Left hindlimb (tissue), 1 donor: ENCODE measurements around the gene PCDHA1.
A peak's percentile ranks its signal among the peaks of the same experiment; 100 is the strongest.
"Not testable (repeated sequence)": the region's sequence is repeated elsewhere in the genome, so short reads cannot be mapped to it uniquely, and the experiment has no call there.

Experiments used
- DNase-seq: peaks from one replicate; pipeline ENCODE4 v3.0.0-alpha.2; 2018

The PCDHA1 gene

DNA sequence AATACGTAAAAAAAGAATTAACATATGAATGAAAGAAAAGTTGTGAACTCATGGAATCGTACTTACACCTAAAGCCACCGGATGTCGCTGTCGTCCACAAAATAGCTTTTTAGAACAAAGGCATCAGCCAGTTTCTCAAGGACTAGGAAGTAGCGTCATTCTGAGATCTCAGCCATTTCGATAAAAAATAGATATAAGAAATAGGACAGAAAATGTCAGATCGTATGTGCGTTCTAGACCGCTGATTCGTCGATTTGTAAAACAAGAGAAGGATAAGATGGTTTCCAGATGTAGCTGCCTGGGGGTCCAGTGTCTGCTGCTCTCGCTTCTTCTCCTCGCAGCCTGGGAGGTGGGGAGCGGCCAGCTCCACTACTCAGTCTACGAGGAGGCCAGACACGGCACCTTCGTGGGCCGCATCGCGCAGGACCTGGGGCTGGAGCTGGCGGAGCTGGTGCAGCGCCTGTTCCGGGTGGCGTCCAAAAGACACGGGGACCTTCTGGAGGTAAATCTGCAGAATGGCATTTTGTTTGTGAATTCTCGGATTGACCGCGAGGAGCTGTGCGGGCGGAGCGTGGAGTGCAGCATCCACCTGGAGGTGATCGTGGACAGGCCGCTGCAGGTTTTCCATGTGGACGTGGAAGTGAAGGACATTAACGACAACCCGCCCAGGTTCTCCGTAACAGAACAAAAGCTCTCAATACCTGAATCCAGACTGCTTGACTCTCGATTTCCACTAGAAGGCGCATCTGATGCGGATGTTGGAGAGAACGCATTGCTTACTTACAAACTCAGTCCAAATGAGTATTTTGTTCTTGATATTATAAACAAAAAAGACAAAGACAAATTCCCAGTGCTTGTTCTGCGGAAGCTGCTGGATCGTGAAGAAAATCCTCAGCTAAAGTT is 70.1 kb downstream of the PCDHA1 start, which contains the start of gene PCDHA10:
PCDHA10 (plus strand) TSS at position 126 of the 903 bp plus-strand sequence; CDS start at position 278, 152 bp downstream.
- DNase-seq: no peak

DNA sequence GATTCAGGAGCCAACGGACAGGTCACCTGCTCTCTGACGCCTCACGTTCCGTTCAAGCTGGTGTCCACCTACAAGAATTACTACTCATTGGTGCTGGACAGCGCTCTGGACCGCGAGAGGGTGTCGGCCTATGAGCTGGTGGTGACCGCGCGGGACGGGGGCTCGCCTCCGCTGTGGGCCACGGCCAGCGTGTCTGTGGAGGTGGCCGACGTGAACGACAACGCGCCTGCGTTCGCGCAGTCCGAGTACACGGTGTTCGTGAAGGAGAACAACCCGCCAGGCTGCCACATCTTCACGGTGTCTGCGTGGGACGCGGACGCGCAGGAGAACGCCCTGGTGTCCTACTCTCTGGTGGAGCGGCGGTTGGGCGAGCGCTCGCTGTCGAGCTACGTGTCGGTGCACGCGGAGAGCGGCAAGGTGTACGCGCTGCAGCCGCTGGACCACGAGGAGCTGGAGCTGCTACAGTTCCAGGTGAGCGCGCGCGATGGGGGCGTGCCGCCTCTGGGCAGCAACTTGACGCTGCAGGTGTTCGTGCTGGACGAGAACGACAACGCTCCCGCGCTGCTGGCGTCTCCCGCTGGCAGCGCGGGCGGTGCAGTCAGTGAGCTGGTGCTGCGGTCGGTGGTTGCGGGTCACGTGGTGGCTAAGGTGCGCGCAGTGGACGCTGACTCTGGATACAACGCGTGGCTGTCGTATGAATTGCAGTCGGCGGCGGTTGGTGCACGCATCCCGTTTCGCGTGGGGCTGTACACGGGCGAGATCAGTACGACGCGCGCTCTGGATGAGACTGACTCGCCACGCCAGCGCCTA is 71.4 kb downstream of the PCDHA1 start:
- DNase-seq: no peak

DNA sequence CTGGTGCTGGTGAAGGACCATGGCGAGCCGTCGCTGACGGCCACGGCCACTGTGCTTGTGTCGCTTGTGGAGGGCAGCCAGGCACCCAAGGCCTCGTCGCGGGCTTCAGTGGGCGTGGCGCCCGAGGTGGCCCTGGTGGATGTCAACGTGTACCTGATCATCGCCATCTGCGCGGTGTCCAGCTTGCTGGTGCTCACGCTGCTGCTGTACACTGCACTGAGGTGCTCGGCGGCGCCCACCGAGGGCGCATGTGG is 72.0 kb downstream of the PCDHA1 start:
- DNase-seq: no peak

DNA sequence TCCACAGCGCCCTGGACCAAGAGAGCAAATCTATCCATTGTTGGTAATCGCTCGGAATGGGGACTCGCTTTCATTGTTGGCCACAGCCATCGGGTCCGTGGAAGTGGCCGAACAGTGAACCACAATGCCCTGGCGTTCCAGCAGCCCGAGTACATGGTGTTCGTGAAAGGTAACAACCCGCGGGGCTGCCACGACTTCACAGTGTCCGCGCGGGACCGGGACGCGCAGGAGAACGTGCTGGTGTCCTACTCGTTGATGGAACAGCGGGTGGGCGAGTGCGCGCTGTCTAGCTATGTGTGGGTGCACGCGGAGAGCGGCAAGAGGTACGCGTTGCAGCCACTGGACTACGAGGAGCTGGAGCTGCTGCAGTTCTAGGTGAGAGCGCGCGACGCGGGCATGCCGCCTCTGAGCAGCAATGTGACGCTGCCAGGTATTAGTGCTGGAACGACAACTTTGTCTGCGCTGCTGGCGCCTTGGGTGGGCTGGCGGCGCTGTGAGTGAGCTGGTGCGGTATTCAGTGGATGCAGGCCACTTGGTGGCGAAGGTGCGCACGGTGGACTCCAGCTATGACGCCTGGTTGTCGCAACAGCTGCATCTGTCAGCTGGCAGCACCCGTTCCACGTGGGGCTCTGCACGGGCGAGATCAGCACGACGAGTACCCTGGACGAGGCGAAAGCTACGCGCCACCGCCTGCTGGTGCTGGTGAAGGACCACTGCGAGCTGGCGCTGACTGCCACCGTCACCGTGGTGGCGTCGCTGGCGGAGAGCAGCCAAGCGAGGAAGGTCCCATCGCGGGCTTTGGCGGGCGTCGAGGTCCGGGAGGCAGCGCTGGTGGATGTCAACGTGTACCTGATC is 76.7 kb downstream of the PCDHA1 start:
- DNase-seq: no peak

DNA sequence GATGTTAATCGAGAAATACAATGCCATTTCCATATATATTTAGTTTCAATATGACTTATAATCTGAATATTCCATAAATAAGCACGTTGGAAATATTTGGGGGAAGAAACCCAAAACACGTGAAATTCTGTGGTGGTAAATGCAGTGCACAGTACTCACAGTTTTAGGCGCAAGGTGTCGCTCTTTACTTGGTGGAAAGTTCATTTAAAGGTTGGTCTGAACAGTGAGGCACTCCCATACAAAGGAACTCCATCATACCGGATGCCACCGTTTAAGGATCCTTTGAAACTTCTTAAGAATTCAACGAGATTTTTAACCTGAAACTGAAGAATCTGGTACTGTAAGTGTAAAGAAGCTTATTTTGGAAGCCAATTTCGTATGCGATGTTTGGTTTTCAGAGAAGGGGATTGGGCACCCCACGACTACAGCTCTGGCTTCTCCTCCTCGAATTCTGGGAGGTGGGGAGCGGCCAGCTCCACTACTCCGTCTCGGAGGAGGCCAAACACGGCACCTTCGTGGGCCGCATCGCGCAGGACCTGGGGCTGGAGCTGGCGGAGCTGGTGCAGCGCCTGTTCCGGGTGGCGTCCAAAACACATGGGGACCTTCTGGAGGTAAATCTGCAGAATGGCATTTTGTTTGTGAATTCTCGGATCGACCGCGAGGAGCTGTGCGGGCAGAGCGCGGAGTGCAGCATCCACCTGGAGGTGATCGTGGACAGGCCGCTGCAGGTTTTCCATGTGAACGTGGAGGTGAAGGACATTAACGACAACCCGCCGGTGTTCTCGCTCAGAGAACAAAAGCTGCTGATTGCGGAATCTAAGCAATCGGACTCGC is 83.0 kb downstream of the PCDHA1 start, which contains the start of gene PCDHA11:
PCDHA11 (plus strand) TSS at position 237 of the 834 bp plus-strand sequence; CDS start at position 384, 147 bp downstream.
- DNase-seq: no peak

DNA sequence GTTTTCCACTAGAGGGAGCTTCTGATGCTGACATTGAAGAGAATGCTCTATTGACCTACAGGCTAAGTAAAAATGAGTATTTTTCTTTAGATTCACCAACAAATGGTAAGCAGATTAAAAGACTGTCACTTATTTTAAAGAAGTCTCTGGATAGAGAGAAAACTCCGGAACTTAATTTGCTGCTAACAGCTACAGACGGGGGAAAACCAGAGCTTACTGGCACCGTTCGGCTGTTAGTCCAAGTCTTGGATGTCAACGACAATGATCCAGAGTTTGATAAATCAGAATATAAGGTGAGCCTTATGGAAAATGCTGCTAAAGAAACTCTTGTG is 83.6 kb downstream of the PCDHA1 start:
- no peak for DNase-seq

DNA sequence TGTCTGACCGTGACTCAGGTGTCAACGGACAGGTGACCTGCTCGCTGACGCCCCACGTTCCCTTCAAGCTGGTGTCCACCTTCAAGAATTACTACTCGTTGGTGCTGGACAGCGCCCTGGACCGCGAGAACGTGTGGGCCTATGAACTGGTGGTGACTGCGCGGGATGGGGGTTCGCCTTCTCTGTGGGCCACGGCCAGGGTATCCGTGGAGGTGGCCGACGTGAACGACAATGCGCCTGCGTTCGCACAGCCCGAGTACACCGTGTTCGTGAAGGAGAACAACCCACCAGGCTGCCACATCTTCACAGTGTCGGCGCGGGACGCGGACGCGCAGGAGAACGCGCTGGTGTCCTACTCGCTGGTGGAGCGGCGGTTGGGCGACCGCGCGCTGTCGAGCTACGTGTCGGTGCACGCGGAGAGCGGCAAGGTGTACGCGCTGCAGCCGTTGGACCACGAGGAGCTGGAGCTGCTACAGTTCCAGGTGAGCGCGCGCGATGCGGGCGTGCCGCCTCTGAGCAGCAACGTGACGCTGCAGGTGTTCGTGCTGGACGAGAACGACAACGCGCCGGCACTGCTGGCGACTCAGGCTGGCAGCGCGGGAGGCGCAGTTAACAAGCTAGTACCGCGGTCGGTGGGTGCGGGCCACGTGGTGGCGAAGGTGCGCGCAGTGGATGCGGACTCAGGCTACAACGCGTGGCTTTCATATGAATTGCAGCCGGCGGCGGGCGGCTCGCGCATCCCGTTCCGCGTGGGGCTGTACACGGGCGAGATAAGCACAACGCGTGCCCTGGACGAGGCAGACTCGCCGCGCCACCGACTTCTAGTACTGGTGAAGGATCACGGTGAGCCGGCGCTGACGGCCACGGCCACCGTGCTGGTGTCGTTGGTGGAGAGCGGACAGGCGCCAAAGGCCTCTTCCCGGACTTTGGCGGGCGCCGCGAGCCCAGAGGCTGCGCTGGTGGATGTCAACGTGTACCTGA is 84.6 kb downstream of the PCDHA1 start:
- DNase-seq: no peak

DNA sequence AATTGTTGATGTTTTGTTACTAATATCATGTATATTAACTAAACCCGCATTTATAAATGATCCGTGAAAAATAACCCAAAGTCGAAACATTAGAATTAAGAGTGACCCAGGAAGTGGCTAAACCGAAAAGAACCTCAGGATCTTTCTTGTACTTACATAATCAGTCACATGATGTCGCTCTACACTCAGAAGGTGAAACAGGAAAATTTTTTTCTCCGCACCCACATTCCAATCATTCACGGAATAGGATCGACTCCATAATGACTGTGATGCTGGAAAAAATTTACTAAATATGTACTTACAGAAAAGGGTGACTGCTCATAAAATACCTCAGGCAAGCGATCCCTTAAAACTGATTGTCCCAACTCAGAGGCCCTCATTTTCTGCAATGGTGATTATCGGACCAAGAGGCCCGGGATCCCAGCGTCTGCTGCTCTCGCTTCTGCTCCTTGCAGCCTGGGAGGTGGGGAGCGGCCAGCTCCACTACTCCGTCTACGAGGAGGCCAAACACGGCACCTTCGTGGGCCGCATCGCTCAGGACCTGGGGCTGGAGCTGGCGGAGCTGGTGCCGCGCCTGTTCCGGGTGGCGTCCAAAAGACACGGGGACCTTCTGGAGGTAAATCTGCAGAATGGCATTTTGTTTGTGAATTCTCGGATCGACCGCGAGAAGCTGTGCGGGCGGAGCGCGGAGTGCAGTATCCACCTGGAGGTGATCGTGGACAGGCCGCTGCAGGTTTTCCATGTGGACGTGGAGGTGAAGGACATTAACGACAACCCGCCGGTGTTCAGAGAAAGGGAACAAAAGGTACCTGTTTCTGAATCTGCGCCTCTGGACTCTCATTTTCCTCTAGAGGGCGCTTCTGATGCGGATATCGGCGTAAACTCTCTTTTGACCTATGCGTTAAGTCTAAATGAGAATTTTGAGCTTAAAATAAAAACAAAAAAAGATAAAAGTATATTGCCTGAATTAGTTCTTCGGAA is 89.4 kb downstream of the PCDHA1 start, which contains the start of gene PCDHA12:
PCDHA12 (plus strand) TSS at position 224 of the 981 bp plus-strand sequence; CDS start at position 389, 165 bp downstream.
- DNase-seq: no peak

DNA sequence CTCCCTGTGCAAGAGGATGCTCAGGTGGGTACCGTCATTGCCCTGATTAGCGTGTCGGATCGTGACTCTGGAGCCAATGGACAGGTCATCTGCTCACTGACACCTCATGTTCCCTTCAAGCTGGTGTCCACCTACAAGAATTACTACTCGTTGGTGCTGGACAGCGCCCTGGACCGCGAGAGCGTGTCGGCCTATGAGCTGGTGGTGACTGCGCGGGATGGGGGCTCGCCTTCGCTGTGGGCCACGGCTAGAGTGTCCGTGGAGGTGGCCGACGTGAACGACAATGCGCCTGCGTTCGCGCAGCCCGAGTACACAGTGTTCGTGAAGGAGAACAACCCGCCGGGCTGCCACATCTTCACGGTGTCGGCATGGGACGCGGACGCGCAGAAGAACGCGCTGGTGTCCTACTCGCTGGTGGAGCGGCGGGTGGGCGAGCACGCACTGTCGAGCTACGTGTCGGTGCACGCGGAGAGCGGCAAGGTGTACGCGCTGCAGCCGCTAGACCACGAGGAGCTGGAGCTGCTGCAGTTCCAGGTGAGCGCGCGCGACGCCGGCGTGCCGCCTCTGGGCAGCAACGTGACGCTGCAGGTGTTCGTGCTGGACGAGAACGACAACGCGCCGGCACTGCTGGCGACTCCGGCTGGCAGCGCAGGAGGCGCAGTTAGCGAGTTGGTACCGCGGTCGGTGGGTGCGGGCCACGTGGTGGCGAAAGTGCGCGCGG is 90.8 kb downstream of the PCDHA1 start:
- not testable (repeated sequence) for DNase-seq

DNA sequence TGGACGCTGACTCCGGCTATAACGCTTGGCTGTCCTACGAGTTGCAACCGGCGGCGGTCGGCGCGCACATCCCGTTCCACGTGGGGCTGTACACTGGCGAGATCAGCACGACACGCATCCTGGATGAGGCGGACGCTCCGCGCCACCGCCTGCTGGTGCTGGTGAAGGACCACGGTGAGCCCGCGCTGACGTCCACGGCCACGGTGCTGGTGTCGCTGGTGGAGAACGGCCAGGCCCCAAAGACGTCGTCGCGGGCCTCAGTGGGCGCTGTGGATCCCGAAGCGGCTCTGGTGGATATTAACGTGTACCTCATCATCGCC is 91.3 kb downstream of the PCDHA1 start:
- DNase-seq: no peak

DNA sequence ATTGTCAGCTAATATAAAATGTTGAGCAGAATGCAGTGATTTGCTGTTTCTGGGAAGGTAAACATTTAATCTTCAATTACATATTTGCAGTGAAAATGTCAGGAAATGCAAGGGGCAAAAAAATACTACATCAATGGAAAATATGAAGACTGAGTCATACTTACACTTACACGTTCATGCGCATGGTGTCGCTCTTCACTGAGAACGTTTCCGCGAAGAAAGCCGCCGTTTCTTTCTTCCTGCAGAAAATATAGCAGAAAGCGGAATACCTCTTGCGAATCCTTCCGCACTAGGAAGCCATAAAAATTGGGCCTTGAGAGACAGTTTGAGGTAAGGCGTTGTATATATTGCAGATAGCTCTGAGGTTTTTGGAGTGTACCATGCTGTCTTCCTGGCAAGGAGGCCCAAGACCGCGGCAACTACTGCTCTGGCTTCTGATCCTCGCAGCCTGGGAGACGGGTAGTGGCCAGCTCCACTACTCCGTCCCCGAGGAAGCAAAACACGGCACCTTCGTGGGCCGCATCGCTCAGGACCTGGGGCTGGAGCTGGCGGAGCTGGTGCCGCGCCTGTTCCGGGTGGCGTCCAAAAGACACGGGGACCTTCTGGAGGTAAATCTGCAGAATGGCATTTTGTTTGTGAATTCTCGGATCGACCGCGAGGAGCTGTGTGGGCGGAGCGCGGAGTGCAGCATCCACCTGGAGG is 96.1 kb downstream of the PCDHA1 start, which contains the start of gene PCDHA13:
PCDHA13 (plus strand) TSS at position 236 of the 702 bp plus-strand sequence; CDS start at position 381, 145 bp downstream.
- no peak for DNase-seq

DNA sequence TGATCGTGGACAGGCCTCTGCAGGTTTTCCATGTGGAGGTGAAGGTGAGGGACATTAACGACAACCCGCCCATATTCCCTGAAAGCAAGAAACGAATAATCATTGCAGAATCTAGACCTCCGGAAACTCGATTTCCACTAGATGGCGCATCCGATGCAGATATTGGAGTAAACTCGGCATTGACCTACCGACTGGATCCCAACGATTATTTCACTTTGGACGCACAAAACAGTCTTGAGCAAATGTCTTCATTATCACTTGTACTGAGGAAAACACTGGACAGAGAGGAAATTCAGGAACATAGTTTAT is 96.6 kb downstream of the PCDHA1 start:
- DNase-seq: no peak

DNA sequence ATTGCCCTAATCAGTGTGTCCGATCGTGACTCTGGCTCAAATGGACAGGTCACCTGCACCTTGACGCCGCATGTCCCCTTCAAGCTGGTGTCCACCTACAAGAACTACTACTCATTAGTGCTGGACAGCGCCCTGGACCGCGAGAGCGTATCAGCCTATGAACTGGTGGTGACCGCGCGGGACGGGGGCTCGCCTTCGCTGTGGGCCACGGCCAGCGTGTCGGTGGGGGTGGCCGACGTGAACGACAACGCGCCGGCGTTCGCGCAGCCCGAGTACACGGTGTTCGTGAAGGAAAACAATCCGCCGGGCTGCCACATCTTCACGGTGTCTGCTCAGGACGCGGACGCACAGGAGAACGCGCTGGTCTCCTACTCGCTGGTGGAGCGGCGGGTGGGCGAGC is 97.4 kb downstream of the PCDHA1 start:
- no peak for DNase-seq

DNA sequence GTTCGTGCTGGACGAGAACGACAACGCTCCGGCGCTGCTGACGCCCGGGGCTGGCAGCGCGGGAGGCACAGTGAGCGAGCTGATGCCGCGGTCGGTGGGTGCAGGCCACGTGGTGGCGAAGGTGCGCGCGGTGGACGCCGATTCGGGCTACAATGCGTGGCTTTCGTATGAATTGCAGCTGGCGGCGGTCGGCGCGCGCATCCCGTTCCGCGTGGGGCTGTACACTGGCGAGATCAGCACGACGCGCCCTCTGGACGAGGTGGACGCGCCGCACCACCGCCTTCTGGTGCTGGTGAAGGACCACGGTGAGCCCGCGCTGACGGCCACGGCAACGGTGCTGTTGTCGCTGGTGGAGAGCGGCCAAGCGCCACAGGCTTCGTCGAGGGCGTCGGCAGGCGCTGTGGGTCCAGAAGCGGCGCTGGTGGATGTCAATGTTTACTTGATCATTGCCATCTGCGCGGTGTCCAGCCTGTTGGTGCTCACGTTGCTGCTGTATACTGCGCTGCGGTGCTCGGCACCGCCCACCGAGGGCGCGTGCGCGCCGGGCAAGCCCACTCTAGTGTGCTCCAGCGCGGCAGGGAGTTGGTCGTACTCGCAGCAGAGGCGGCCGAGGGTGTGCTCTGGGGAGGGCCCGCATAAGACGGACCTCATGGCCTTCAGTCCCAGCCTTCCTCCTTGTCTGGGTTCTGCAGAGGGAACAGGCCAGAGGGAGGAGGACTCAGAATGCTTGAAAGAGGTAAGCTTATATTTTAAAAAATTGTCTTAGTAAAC is 98.2 kb downstream of the PCDHA1 start:
- DNase-seq: no peak

DNA sequence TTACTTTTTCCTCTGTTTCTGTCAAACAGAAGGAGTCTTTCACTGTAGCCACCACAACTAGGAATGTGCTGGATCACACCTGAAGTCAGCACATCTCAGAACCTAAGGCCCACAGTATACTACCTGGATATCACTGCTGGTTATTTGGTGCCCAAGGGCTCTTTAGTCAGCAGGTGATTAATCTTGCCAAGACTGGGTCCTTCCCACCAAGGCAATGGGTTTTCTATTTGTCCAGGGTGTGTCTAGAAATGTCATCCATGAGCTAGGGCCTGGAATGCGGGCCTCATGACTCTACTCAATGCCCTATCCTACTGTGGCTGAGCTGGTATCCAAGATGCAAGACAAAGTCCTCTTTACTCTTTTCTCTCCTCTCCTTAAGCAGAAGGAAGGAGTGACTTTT is 130.4 kb downstream of the PCDHA1 start:
- DNase-seq: no peak

DNA sequence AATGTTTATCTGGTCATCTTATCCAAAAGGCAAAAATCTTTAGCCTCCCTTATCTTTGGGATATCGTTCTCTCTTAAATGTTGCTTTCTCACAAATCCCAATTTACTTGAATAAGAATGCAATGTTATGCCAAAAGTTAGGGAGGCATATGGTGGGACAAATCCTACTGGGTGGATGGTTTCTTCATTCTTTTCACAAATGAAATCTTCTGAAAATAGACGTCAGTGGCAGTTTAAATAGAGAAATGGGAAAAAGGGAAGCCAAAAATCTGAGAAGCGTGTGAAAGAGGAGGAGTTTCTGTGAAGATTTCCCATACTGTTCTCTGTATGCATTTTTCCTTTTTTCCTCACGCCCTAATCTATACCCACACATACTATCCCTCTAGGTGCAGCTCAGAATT is 137.7 kb downstream of the PCDHA1 start:
- DNase-seq: no peak

DNA sequence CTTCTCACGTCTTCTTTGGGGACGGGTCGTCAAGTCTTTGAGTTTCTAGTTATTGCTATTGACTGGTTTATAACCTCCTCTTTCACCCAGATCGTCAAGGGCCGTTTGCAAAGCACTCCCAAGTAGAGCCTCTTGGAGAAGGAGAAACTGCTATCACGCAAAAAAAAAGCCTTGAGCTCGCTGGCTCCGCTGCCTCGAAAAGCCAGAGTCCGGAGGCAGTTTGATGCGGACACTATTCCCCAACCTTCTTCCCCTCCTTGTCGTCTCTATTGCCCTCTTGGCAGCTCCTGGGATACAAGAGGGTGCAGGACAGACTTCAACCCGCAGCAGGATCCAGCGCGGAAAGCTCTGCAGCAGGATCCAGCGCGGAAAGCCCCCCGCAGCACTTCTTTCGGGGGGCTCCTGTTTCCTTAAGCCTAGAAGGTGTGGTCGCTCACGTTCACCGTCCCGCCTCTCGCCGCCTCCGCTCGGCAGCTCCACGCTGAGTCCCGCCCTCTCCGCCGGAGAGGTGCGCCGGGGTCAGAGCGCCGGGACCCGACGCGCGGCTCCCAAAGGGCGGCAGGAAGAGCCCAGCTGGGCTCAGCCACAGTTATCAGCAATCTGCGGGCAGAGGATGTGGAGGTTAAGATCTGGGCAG is 140.0 kb downstream of the PCDHA1 start, which contains the start of gene PCDHAC1:
PCDHAC1 (plus strand) TSS at position 494 of the 637 bp plus-strand sequence. CDS start 594 bp downstream, outside the sequence.
- DNase-seq: peak; percentile 27
